SH-SY5Y (cell line): Measurements from ENCODE around the gene RIC1.

Experiments
- GATA2 ChIP-seq: IDR thresholded peaks from 2 replicates; pipeline ENCODE4 v1.6.1; 2011; ENCODE audit warnings: mild to moderate bottlenecking, low read depth, low read length
- GATA3 ChIP-seq: IDR thresholded peaks from 2 replicates; pipeline ENCODE4 v1.6.1; 2011; ENCODE audit warnings: low read depth, mild to moderate bottlenecking, low read length, moderate library complexity

Gene RIC1

GRCh38 chr9:5784526-5785315 is 155.8 kb downstream of the RIC1 start:
- TF ChIP-seq GATA3 (no peak), GATA2 (no peak)

- TF ChIP-seq GATA2 (no peak), GATA3 (no peak)
Observed at GRCh38 chr9:5786370-5787127, 157.6 kb downstream of the RIC1 start.

GRCh38 chr9:5787220-5787619 is 158.3 kb downstream of the RIC1 start:
- TF ChIP-seq GATA3 (no peak), GATA2 (no peak)

- TF ChIP-seq GATA2: no peak
- no peak for TF ChIP-seq GATA3
Observed at GRCh38 chr9:5787759-5788302, 158.9 kb downstream of the RIC1 start.

GRCh38 chr9:5789489-5789888 is 160.6 kb downstream of the RIC1 start:
- TF ChIP-seq GATA3 (no peak), GATA2 (no peak)

GRCh38 chr9:5790923-5791322 is 162.0 kb downstream of the RIC1 start:
- TF ChIP-seq GATA3 (no peak), GATA2 (no peak)

- TF ChIP-seq GATA3 (no peak), GATA2 (no peak)
Observed at GRCh38 chr9:5791870-5792269, 163.0 kb downstream of the RIC1 start.

GRCh38 chr9:5793812-5794211 is 164.9 kb downstream of the RIC1 start:
- TF ChIP-seq GATA3 (no peak), GATA2 (no peak)

GRCh38 chr9:5796298-5796697 is 167.4 kb downstream of the RIC1 start:
- TF ChIP-seq GATA2 (no peak), GATA3 (no peak)

GRCh38 chr9:5798581-5798980 is 169.7 kb downstream of the RIC1 start:
- TF ChIP-seq GATA3 (no peak), GATA2 (no peak)

- TF ChIP-seq GATA2: no peak
- no peak for TF ChIP-seq GATA3
Observed at GRCh38 chr9:5799314-5799713, 170.4 kb downstream of the RIC1 start.

GRCh38 chr9:5800969-5801738 is 172.2 kb downstream of the RIC1 start:
- TF ChIP-seq GATA3 (no peak), GATA2 (no peak)

GRCh38 chr9:5801739-5802113 is 172.8 kb downstream of the RIC1 start:
- TF ChIP-seq GATA3: no peak
- no peak for TF ChIP-seq GATA2

- TF ChIP-seq GATA2 (no peak), GATA3 (no peak)
Observed at GRCh38 chr9:5805478-5805877, 176.6 kb downstream of the RIC1 start.
